SK-N-MC (cell line): ENCODE measurements around the gene ATP2A2.

ENCODE experiments used
- EZH2 ChIP-seq: fragments of 200-600 bp; sonication (generic); IDR thresholded peaks from one replicate; pipeline ENCODE4 v1.6.1; 2017; ENCODE audit warnings: antibody characterized with exemption
- POLR2AphosphoS5 ChIP-seq: IDR thresholded peaks from 2 replicates; pipeline ENCODE4 v1.6.1; 2012; ENCODE audit warnings: mild to moderate bottlenecking, low read depth, low read length, borderline replicate concordance

GRCh38 chr12:110342157-110342556 is 61.1 kb downstream of the ATP2A2 start:
- TF ChIP-seq POLR2AphosphoS5 (no peak), EZH2 (no peak)
